Neural cell (in vitro differentiated cells): ENCODE data around the gene SH3GLB2. TPM values are rescaled to one million over a fixed set of nuclear protein-coding genes. Genes with fewer than 3 reads are reported as not detected.

ENCODE experiments used
- H2AFZ ChIP-seq: fragments of 200-600, 300-800 bp; sonication (generic), shearing (Covaris generic); 2 replicates; pipeline ENCODE4 v1.6.0; 2014; ENCODE audit warnings: low read depth, mild to moderate bottlenecking, antibody characterized with exemption, low read length, moderate library complexity
- H3F3A ChIP-seq: fragments of 200-600 bp; shearing (Covaris generic); 2 replicates; pipeline ENCODE4 v1.6.1; 2016; ENCODE audit warnings: mild to moderate bottlenecking, moderate library complexity, mixed read lengths, antibody characterized with exemption, low read length; ENCODE audit not compliant: insufficient read depth, poor library complexity, severe bottlenecking
- H3K27ac ChIP-seq: fragments of 200-600, 300-800 bp; sonication (generic), shearing (Covaris generic); 2 replicates; pipeline ENCODE4 v1.5.1; 2014; ENCODE audit warnings: mild to moderate bottlenecking, low read length, moderate library complexity
- H3K27me3 ChIP-seq: fragments of 300-800, 200-600 bp; sonication (generic), shearing (Covaris generic); 2 replicates; pipeline ENCODE4 v1.6.0; 2014; ENCODE audit warnings: mild to moderate bottlenecking, low read depth, low read length, moderate library complexity; ENCODE audit not compliant: insufficient read depth
- H3K36me3 ChIP-seq: fragments of 300-800, 200-600 bp; sonication (generic), shearing (Covaris generic); 2 replicates; pipeline ENCODE4 v1.5.1; 2014; ENCODE audit warnings: mild to moderate bottlenecking, antibody characterized with exemption, low read length, moderate library complexity; ENCODE audit not compliant: insufficient read depth
- H3K4me2 ChIP-seq: fragments of 300-800, 200-600 bp; sonication (generic), shearing (Covaris generic); 2 replicates; pipeline ENCODE4 v1.6.0; 2014; ENCODE audit warnings: mild to moderate bottlenecking, low read length
- H3K4me3 ChIP-seq: fragments of 300-800, 200-600 bp; sonication (generic), shearing (Covaris generic); 2 replicates; pipeline ENCODE4 v1.5.1; 2014; ENCODE audit warnings: mild to moderate bottlenecking, low read length, moderate library complexity
- H3K79me2 ChIP-seq: fragments of 200-600 bp; shearing (Covaris generic); replicated peaks from 2 replicates; pipeline ENCODE4 v1.6.0; 2014; ENCODE audit warnings: mild to moderate bottlenecking, low read length, moderate library complexity; ENCODE audit not compliant: insufficient read depth
- H3K9ac ChIP-seq: fragments of 300-800, 200-600 bp; sonication (generic), shearing (Covaris generic); 2 replicates; pipeline ENCODE4 v1.6.1; 2016; ENCODE audit warnings: mild to moderate bottlenecking, low read length, mixed read lengths
- H3K9me2 ChIP-seq: fragments of 200-600 bp; shearing (Covaris generic); 2 replicates; pipeline ENCODE4 v1.6.1; 2016; ENCODE audit warnings: mild to moderate bottlenecking, low read length, mixed read lengths; ENCODE audit not compliant: insufficient read depth
- H3K9me3 ChIP-seq: fragments of 200-600, 300-800 bp; sonication (generic), shearing (Covaris generic); 2 replicates; pipeline ENCODE4 v1.6.1; 2016; ENCODE audit warnings: mild to moderate bottlenecking, mixed run types, low read length, moderate library complexity, mixed read lengths
- H4K20me1 ChIP-seq: fragments of 200-600 bp; shearing (Covaris generic); 2 replicates; pipeline ENCODE4 v1.6.1; 2016; ENCODE audit warnings: mild to moderate bottlenecking, mixed run types; ENCODE audit not compliant: insufficient read depth
- CTCF ChIP-seq: fragments of 450-650 bp; IDR thresholded peaks from 2 replicates; pipeline ENCODE4 v1.5.1; 2014; ENCODE audit warnings: antibody characterized with exemption, mild to moderate bottlenecking, moderate library complexity; ENCODE audit not compliant: poor library complexity, severe bottlenecking
- EP300 ChIP-seq: fragments of 450-650 bp; conservative IDR thresholded peaks from 2 replicates; pipeline ENCODE4 v1.6.1; 2014; ENCODE audit warnings: antibody characterized with exemption, mild to moderate bottlenecking, moderate library complexity; ENCODE audit not compliant: poor library complexity, severe bottlenecking
- EZH2 ChIP-seq: fragments of 200-600, 300-800 bp; shearing (Covaris generic), sonication (generic); IDR thresholded peaks from 2 replicates; pipeline ENCODE4 v1.6.1; 2014; ENCODE audit warnings: antibody characterized with exemption, low read length, borderline replicate concordance, mild to moderate bottlenecking; ENCODE audit not compliant: insufficient read depth, poor library complexity, severe bottlenecking
- MXI1 ChIP-seq: fragments of 450-650 bp; conservative IDR thresholded peaks from 2 replicates; pipeline ENCODE4 v1.6.1; 2014; ENCODE audit warnings: antibody characterized with exemption, mild to moderate bottlenecking; ENCODE audit not compliant: poor library complexity, severe bottlenecking
- POLR2AphosphoS5 ChIP-seq: IDR thresholded peaks from 2 replicates; pipeline ENCODE4 v1.6.1; 2012
- RAD21 ChIP-seq: fragments of 450-650 bp; conservative IDR thresholded peaks from 2 replicates; pipeline ENCODE4 v1.6.1; 2014; ENCODE audit warnings: antibody characterized with exemption, mild to moderate bottlenecking, moderate library complexity
- SMC3 ChIP-seq: fragments of 450-650 bp; conservative IDR thresholded peaks from 2 replicates; pipeline ENCODE4 v1.6.1; 2014; ENCODE audit warnings: antibody characterized with exemption, mild to moderate bottlenecking, moderate library complexity; ENCODE audit not compliant: poor library complexity
- TAF1 ChIP-seq: IDR thresholded peaks from 2 replicates; pipeline ENCODE4 v1.6.1; 2012; ENCODE audit warnings: low read depth
- polyA plus RNA-seq: library from polyadenylated mRNA; depleted of rRNA; stranded (reverse); fragments of >200 nt; gene quantifications from 2 replicates; pipeline ENCODE4 v1.2.3, GENCODE V29; 2014
- TF ChIP-seq, protein P1 (sequence below): IDR thresholded peaks from 2 replicates; pipeline ENCODE4 v1.6.1; 2012; ENCODE audit warnings: borderline replicate concordance

Gene SH3GLB2
- polyA plus RNA-seq, 1 donor from 2014 or later, result 128 TPM

GRCh38 chr9:129011761-129012181 is 16.4 kb downstream of the SH3GLB2 start:
- H3K4me2 ChIP-seq, result no peak overlapping the region
- H4K20me1 ChIP-seq, result no peaks in the 10 kb centered on the region
- no peak overlapping the region for H3K27ac ChIP-seq
- H3K9me3 ChIP-seq, result no peaks in the 10 kb centered on the region
- H3K79me2 ChIP-seq, result no peaks in the 10 kb centered on the region
- no peaks in the 10 kb centered on the region for H3F3A ChIP-seq
- no peak overlapping the region for H3K4me3 ChIP-seq
- H3K27me3 ChIP-seq, result no peaks in the 10 kb centered on the region
- TF ChIP-seq TAF1 (no peak), SMC3 (no peak), CTCF (no peak), POLR2AphosphoS5 (no peak), EP300 (no peak), EZH2 (no peak)
- no peaks in the 10 kb centered on the region for H3K9me2 ChIP-seq
- H3K9ac ChIP-seq, result no peak overlapping the region
- H3K36me3 ChIP-seq, result no peaks in the 10 kb centered on the region
- no peak overlapping the region for H2AFZ ChIP-seq

GRCh38 chr9:129011170-129011569 is 17.0 kb downstream of the SH3GLB2 start:
- Histone ChIP-seq H3K36me3 (no peaks in the 10 kb centered on the region), H3K27ac (no peak overlapping the region), H3K9me2 (no peaks in the 10 kb centered on the region), H3K4me2 (no peak overlapping the region), H2AFZ (no peak overlapping the region), H3K27me3 (no peaks in the 10 kb centered on the region), H3K9me3 (no peaks in the 10 kb centered on the region), H3K79me2 (no peaks in the 10 kb centered on the region), H3K9ac (no peak overlapping the region), H3K4me3 (no peak overlapping the region), H3F3A (no peaks in the 10 kb centered on the region), H4K20me1 (no peaks in the 10 kb centered on the region)
- no peak for TF ChIP-seq MXI1
- TF ChIP-seq CTCF, result no peak
- no peak for TF ChIP-seq POLR2AphosphoS5
- TF ChIP-seq, protein P1, sequence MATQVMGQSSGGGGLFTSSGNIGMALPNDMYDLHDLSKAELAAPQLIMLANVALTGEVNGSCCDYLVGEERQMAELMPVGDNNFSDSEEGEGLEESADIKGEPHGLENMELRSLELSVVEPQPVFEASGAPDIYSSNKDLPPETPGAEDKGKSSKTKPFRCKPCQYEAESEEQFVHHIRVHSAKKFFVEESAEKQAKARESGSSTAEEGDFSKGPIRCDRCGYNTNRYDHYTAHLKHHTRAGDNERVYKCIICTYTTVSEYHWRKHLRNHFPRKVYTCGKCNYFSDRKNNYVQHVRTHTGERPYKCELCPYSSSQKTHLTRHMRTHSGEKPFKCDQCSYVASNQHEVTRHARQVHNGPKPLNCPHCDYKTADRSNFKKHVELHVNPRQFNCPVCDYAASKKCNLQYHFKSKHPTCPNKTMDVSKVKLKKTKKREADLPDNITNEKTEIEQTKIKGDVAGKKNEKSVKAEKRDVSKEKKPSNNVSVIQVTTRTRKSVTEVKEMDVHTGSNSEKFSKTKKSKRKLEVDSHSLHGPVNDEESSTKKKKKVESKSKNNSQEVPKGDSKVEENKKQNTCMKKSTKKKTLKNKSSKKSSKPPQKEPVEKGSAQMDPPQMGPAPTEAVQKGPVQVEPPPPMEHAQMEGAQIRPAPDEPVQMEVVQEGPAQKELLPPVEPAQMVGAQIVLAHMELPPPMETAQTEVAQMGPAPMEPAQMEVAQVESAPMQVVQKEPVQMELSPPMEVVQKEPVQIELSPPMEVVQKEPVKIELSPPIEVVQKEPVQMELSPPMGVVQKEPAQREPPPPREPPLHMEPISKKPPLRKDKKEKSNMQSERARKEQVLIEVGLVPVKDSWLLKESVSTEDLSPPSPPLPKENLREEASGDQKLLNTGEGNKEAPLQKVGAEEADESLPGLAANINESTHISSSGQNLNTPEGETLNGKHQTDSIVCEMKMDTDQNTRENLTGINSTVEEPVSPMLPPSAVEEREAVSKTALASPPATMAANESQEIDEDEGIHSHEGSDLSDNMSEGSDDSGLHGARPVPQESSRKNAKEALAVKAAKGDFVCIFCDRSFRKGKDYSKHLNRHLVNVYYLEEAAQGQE, result no peak
- no peak for TF ChIP-seq RAD21
- no peak for TF ChIP-seq SMC3
- no peak for TF ChIP-seq TAF1
- no peak for TF ChIP-seq EZH2
